ENCODE measurements around the gene NCOA1. TPM values are rescaled to one million over a fixed set of nuclear protein-coding genes. Genes with fewer than 3 reads are reported as not detected.

The NCOA1 gene
- total and polyA plus RNA-seq, 10 of the 15 experiments (the other 5 are each of a cell fraction or from before 2014, with no cell fraction given) = 1.8 to 35.6 (median 6.1) TPM

GRCh38 chr2:24449344-24449743 lies 41.7 kb upstream of the NCOA1 start:
- ChIA-PET POLR2A (interaction anchor here (0.6 kb wide), 1 partner anchor 828 kb away, joined by 5 read pairs; no protein-coding TSS in a partner anchor), SMC1A (ENCODE audit: uncharacterized antibody, unreplicated experiment) (no interaction called here), CTCF (no interaction called here), RAD21 (ENCODE audit: unreplicated experiment) (no interaction called here)
- in situ Hi-C loops (cut with MboI) = no loop called here
- H3K4me3 ChIP-seq = no peak overlapping the region
- peaks cover 3% of the 10 kb centered on the region; the same call in 2 of the 3 replicates for H3K9me3 ChIP-seq (replicated peaks; ENCODE audit: control insufficient read depth, insufficient read depth, low read length)
- TF ChIP-seq SMAD1 (IDR thresholded peaks at IDR 0.05; ENCODE audit: low read depth, partially characterized antibody) = no peak
- TF ChIP-seq MAX (IDR thresholded peaks at IDR 0.05; ENCODE audit: low read depth, low read length) = no peak
- TF ChIP-seq TCF3 (IDR thresholded peaks at IDR 0.05; ENCODE audit: borderline replicate concordance, insufficient read depth, low read depth, low read length) = no peak
- no peak for TF ChIP-seq POU2F2 (IDR thresholded peaks at IDR 0.05; ENCODE audit: borderline replicate concordance, low read depth, low read length)
- TF ChIP-seq SP1 (IDR thresholded peaks at IDR 0.05; ENCODE audit: low read depth, low read length) = no peak
- no peak for TF ChIP-seq IKZF1 (conservative IDR thresholded peaks at IDR 0.05)
- no peak for TF ChIP-seq CBX3 (IDR thresholded peaks at IDR 0.05; ENCODE audit: borderline replicate concordance, low read depth)
- TF ChIP-seq JUND (IDR thresholded peaks at IDR 0.05; ENCODE audit: low read depth, low read length) = no peak
- TF ChIP-seq SMARCA5 (IDR thresholded peaks at IDR 0.05) = no peak
- no peak for TF ChIP-seq TARDBP (IDR thresholded peaks at IDR 0.05; ENCODE audit: borderline replicate concordance)
- TF ChIP-seq RAD51 (IDR thresholded peaks at IDR 0.05) = no peak
- no peak for TF ChIP-seq ZNF24 (IDR thresholded peaks at IDR 0.05)
- H4K20me1 ChIP-seq (ENCODE audit: control insufficient read depth, insufficient read depth) = no peaks in the 10 kb centered on the region
- H3K27ac ChIP-seq (ENCODE audit: control insufficient read depth, insufficient read depth) = no peak overlapping the region
- no peak for DNase-seq (ENCODE audit: low read depth, low spot score)
- no peak overlapping the region for H2AFZ ChIP-seq (ENCODE audit: control insufficient read depth, low read depth, low read length)
- H3K79me2 ChIP-seq (ENCODE audit: control insufficient read depth, insufficient read depth, low read length) = no peaks in the 10 kb centered on the region
- H3K4me1 ChIP-seq (ENCODE audit: control insufficient read depth, insufficient read depth, low read length) = no peaks in the 10 kb centered on the region
- FAIRE-seq = no peak
- H3K36me3 ChIP-seq (ENCODE audit: control insufficient read depth in 2 of 2, insufficient read depth in 2 of 2, low read length in 1 of 2) = no peaks in the 10 kb centered on the region
- no peak for ATAC-seq
- H3K27me3 ChIP-seq (replicated peaks in 1 of 2; ENCODE audit: control insufficient read depth in 2 of 2, insufficient read depth in 2 of 2, low read length in 1 of 2) = no peaks in the 10 kb centered on the region
- 0% methylated on average over 1 of the region's 1 CpG for WGBS (ENCODE audit: insufficient coverage, insufficient replicate concordance, low lambda C conversion rate, missing lambda C conversion rate)
- no peak overlapping the region for H3K4me2 ChIP-seq (ENCODE audit: control insufficient read depth, insufficient read depth)
- no TSS peak for BruUV-seq (replicated peaks)
- intact Hi-C loops (cut with micrococcal nuclease; ENCODE audit: unreplicated experiment) = no loop called here
- no peak overlapping the region for H3K9ac ChIP-seq (ENCODE audit: control insufficient read depth, insufficient read depth, low read length)

Data from GM12878 (cell line).